NCI-H774 (cell line): Measurements from ENCODE around the gene ETV1.
A peak's percentile ranks its signal among the peaks of the same experiment; 100 is the strongest.
"Not testable (repeated sequence)": the region's sequence is repeated elsewhere in the genome, so short reads cannot be mapped to it uniquely, and the experiment has no call there.

Source experiments
- DNase-seq: peaks from one replicate; lab custom pipeline; 2025; lab: John Stamatoyannopoulos, UW

ETV1 gene

GRCh38 chr7:13932131-13932530 is 57.3 kb downstream of the ETV1 start:
- DNase-seq = no peak

GRCh38 chr7:13921062-13921461 is 68.4 kb downstream of the ETV1 start:
- DNase-seq = no peak

- peak; percentile 88 for DNase-seq
These were observed 69.3 kb downstream of the ETV1 start for GRCh38 chr7:13920053-13920697.

- DNase-seq = not testable (repeated sequence)
These were observed 71.1 kb downstream of the ETV1 start for GRCh38 chr7:13918333-13918732.

GRCh38 chr7:13917103-13917502 is 72.4 kb downstream of the ETV1 start:
- not testable (repeated sequence) for DNase-seq

- no peak for DNase-seq
These were observed 73.6 kb downstream of the ETV1 start for GRCh38 chr7:13915891-13916290.

GRCh38 chr7:13912715-13913278 is 76.7 kb downstream of the ETV1 start:
- DNase-seq = no peak

GRCh38 chr7:13911909-13912308 is 77.6 kb downstream of the ETV1 start:
- no peak for DNase-seq

- DNase-seq = no peak
These were observed 78.5 kb downstream of the ETV1 start for GRCh38 chr7:13910805-13911551.

GRCh38 chr7:13908667-13909397 is 80.6 kb downstream of the ETV1 start:
- DNase-seq = no peak

- DNase-seq = no peak
These were observed 81.6 kb downstream of the ETV1 start for GRCh38 chr7:13907831-13908230.

- no peak for DNase-seq
These were observed 84.8 kb downstream of the ETV1 start for GRCh38 chr7:13904689-13905088.

- DNase-seq = no peak
These were observed 85.5 kb downstream of the ETV1 start for GRCh38 chr7:13904007-13904406.

- DNase-seq = no peak
These were observed 87.9 kb downstream of the ETV1 start for GRCh38 chr7:13901577-13901976.

- peak; percentile 6 for DNase-seq
These were observed 90.4 kb downstream of the ETV1 start for GRCh38 chr7:13898957-13899670.

GRCh38 chr7:13897819-13898218 is 91.6 kb downstream of the ETV1 start:
- no peak for DNase-seq

GRCh38 chr7:13894954-13895353 is 94.5 kb downstream of the ETV1 start:
- no peak for DNase-seq

GRCh38 chr7:13894377-13894776 is 95.1 kb downstream of the ETV1 start:
- no peak for DNase-seq

- no peak for DNase-seq
These were observed 98.7 kb downstream of the ETV1 start for GRCh38 chr7:13890793-13891192.

- DNase-seq = no peak
These were observed 103.1 kb downstream of the ETV1 start for GRCh38 chr7:13886356-13886755.

- DNase-seq = no peak
These were observed 107.4 kb downstream of the ETV1 start for GRCh38 chr7:13882051-13882450.

GRCh38 chr7:13880789-13881188 is 108.7 kb downstream of the ETV1 start:
- DNase-seq = no peak
